ENCODE results near the gene ARID1A. TPM values are rescaled to one million over a fixed set of nuclear protein-coding genes. Genes with fewer than 3 reads are reported as not detected.

Gene ARID1A
- total and polyA plus RNA-seq, 2 donors from 2014 or later: 9.9 to 71.7 TPM

GRCh38 chr1:26783646-26784022 lies 87.8 kb downstream of the ARID1A start:
- FAIRE-seq (no peak), DNase-seq (no peak)
- Histone ChIP-seq H3K9me3 (ENCODE audit: control insufficient read depth in 2 of 3, insufficient read depth in 1 of 3, low read length in 3 of 3) (no peaks in the 10 kb centered on the region), H3K4me1 (ENCODE audit: control insufficient read depth in 2 of 3, insufficient read depth in 2 of 3, low read depth in 1 of 3, low read length in 3 of 3) (peaks cover 16 to 53% (median 35%) of the 10 kb centered on the region in 3 donors), H3K27me3 (ENCODE audit: control insufficient read depth, insufficient read depth, low read length) (no peaks in the 10 kb centered on the region), H3K4me3 (ENCODE audit: low read length in 3 of 3) (no peak overlapping the region), H3K9ac (ENCODE audit: low read length in 3 of 3) (peak overlapping the region in 1 of 3 donors; percentile 1), H3K36me3 (ENCODE audit: control insufficient read depth in 2 of 3, insufficient read depth in 3 of 3, low read length in 3 of 3) (peaks cover 6 to 21% (median 19%) of the 10 kb centered on the region in 3 donors), H3K27ac (ENCODE audit: low read depth in 2 of 2, low read length in 2 of 2) (peak overlapping the region in 1 of 2 donors; percentile 0)
- TF ChIP-seq, protein P1, sequence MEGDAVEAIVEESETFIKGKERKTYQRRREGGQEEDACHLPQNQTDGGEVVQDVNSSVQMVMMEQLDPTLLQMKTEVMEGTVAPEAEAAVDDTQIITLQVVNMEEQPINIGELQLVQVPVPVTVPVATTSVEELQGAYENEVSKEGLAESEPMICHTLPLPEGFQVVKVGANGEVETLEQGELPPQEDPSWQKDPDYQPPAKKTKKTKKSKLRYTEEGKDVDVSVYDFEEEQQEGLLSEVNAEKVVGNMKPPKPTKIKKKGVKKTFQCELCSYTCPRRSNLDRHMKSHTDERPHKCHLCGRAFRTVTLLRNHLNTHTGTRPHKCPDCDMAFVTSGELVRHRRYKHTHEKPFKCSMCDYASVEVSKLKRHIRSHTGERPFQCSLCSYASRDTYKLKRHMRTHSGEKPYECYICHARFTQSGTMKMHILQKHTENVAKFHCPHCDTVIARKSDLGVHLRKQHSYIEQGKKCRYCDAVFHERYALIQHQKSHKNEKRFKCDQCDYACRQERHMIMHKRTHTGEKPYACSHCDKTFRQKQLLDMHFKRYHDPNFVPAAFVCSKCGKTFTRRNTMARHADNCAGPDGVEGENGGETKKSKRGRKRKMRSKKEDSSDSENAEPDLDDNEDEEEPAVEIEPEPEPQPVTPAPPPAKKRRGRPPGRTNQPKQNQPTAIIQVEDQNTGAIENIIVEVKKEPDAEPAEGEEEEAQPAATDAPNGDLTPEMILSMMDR (IDR thresholded peaks at IDR 0.05; ENCODE audit: borderline replicate concordance, extremely low read depth, insufficient read depth): no peak
- intact Hi-C loops (cut with DNase I): loop anchor here (5.0 kb wide), 1 partner anchor 36 kb away; no protein-coding TSS in a partner anchor

DNA sequence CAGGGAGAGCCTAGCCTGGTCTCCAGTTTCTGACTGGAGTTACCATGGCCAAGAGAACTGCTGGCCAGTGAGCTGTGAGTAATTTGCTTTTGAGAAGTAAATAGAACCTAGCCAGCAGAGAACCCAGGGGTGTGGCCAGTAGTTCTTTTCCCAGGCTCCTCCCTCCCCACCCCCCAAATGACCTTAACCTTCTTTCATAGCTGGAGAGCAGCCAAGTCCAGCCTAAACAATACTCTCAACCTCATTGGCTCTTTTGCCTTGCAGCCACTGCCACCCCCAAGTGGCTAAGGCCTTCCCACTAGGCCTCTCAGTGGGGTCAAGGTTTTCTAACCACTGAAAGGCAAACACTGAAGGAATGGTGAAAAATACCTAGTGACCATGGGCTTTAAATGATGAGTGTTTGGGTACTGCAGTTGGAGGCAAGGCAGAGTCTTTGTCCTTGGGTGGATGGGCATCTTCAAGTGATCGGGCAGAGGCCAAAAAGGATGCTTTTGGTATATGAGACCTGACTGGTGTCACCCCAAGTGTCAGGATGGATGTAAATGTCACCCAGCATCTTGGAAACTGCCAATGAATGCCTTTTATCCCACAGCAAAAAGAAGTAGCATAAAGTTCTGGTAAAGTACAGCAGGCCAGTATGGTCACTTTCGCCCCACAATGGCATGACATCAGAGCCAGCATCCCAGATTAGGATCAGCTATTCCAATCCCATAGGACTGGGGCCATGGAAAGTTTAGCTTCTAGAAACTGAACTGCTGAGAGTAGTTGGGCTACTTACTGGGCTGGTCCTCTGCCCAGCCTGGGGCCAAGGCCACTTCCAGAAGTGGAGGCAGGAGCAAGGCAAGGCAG lies 88.4 kb downstream of the ARID1A start:
- DNase-seq: peak in 4 of 5 donors; percentile 68 to 90 (median 78)
- intact Hi-C loops (cut with DNase I): loop anchor here (5.0 kb wide), 1 partner anchor 37 kb away; no protein-coding TSS in a partner anchor
- TF ChIP-seq, protein P1 (IDR thresholded peaks at IDR 0.05; ENCODE audit: borderline replicate concordance, extremely low read depth, insufficient read depth): no peak

DNA sequence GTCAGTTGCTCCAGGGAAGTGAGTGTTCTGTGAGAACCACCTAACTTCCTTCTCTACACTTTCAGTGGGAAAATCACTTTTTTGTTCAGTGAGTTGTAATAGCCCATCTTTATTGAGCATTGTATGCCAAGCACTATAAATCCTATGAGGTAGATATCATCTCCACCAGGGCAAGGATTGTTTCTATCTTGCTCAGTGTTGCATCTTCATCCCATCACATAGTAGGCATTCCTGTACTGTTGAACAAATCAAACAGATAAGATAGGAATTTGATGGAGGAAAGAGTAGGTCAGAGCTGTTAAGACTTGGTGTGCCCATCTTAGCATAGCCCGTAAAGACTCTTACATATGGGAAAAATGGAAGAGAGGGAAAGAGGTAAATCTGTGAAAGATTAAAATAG lies 89.1 kb downstream of the ARID1A start:
- Histone ChIP-seq H3K9me3 (ENCODE audit: control insufficient read depth in 2 of 3, insufficient read depth in 1 of 3, low read length in 3 of 3) (no peaks in the 10 kb centered on the region), H3K27ac (ENCODE audit: low read depth in 2 of 2, low read length in 2 of 2) (peak overlapping the region; percentile 72 to 81), H3K27me3 (ENCODE audit: control insufficient read depth, insufficient read depth, low read length) (no peaks in the 10 kb centered on the region), H3K36me3 (ENCODE audit: control insufficient read depth in 2 of 3, insufficient read depth in 3 of 3, low read length in 3 of 3) (peaks cover 2 to 8% (median 8%) of the 10 kb centered on the region in 3 donors), H3K9ac (ENCODE audit: low read length in 3 of 3) (no peak overlapping the region), H3K4me3 (ENCODE audit: low read length in 3 of 3) (no peak overlapping the region), H3K4me1 (ENCODE audit: control insufficient read depth in 2 of 3, insufficient read depth in 2 of 3, low read depth in 1 of 3, low read length in 3 of 3) (peaks cover 19 to 53% (median 40%) of the 10 kb centered on the region in 3 donors)
- DNase-seq: no peak
- no peak for FAIRE-seq
- intact Hi-C loops (cut with DNase I): loop anchor here (5.0 kb wide), 1 partner anchor 38 kb away; no protein-coding TSS in a partner anchor
- TF ChIP-seq, protein P1 (IDR thresholded peaks at IDR 0.05; ENCODE audit: borderline replicate concordance, extremely low read depth, insufficient read depth): no peak

More for the DNA sequence above, 88.4 kb downstream of the ARID1A start:
- H3K27ac ChIP-seq (ENCODE audit: low read depth in 2 of 2, low read length in 2 of 2): peak overlapping the region; percentile 72 to 81
- peaks cover 4 to 15% (median 14%) of the 10 kb centered on the region in 3 donors for H3K36me3 ChIP-seq (ENCODE audit: control insufficient read depth in 2 of 3, insufficient read depth in 3 of 3, low read length in 3 of 3)
- no peak for FAIRE-seq
- peaks cover 19 to 53% (median 38%) of the 10 kb centered on the region in 3 donors for H3K4me1 ChIP-seq (ENCODE audit: control insufficient read depth in 2 of 3, insufficient read depth in 2 of 3, low read depth in 1 of 3, low read length in 3 of 3)
- H3K9ac ChIP-seq (ENCODE audit: low read length in 3 of 3): no peak overlapping the region
- no peaks in the 10 kb centered on the region for H3K27me3 ChIP-seq (ENCODE audit: control insufficient read depth, insufficient read depth, low read length)
- no peaks in the 10 kb centered on the region for H3K9me3 ChIP-seq (ENCODE audit: control insufficient read depth in 2 of 3, insufficient read depth in 1 of 3, low read length in 3 of 3)
- H3K4me3 ChIP-seq (ENCODE audit: low read length in 3 of 3): peak overlapping the region in 1 of 3 donors; percentile 21
